GM21423 (cell line): ENCODE data around the gene TTC24.
"Not testable (repeated sequence)": the region's sequence is repeated elsewhere in the genome, so short reads cannot be mapped to it uniquely, and the experiment has no call there.

Source experiments
- ATAC-seq: cut with Tn5 transposase; IDR thresholded peaks from one replicate; pipeline ENCODE4 v1.9.1; 2021; ENCODE audit warnings: mild to moderate bottlenecking, moderate library complexity; ENCODE audit not compliant: unreplicated experiment

The TTC24 gene

DNA sequence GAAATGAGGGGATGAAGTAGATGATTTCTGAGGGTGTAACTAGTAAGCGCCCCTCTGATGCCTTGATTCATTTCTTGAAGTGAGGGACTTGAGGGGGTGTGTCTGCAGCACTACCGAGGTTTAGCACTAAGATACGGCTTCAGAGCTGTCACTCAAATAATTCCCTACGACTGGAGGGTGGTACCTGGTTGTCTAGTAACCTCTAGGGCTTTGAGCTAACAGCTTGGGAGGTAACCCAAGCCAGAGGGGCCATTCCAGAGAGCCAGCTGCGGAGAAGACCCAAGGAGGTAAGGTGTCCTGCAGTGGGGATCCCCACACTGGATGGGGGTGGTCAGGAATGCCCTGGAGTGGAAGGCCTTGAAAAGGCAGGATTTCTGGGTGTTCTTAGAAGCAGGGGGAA lies at the start of gene TTC24:
TTC24 (plus strand) TSS at position 252 of the 400 bp plus-strand sequence. CDS start 1,642 bp downstream, outside the sequence.
- no peak for ATAC-seq

DNA sequence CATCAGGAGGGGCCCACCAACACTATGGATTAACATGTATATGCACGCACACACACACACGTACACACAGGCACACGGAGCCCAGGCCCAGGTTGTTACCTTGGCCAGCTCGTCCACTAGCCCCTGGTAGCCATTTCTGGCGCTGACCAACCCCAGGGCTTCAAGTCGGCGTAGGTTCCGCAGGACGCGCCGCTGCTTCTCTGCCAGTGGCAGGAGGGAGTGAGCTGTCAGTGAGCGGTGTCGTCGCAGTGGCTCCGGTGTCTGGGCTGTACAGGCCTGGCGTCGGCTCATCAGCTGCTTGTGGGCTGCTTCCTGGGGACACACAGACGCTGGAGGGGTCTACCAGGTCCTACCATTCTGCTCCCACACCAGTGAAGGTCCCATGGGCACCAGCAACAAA lies 49.5 kb upstream of the TTC24 start:
- no peak for ATAC-seq

DNA sequence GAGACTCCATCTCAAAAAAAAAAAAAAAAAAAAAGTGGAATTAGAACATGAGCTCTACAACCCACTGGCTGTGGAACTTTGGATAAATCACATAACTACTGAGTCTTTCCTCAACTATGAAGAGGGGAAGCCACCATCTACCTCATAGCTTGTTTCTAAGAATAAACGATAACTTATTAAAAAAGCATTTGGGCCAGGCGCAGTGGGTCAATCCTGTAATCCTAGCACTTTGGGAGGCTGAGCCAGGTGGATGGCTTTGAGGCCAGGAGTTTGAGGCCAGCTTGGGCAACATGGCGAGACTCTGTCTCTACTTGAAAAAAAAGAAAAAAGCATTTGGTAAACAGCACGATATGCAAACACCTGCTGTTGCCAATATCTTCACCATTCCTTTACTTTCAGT lies 47.1 kb upstream of the TTC24 start:
- ATAC-seq: no peak

DNA sequence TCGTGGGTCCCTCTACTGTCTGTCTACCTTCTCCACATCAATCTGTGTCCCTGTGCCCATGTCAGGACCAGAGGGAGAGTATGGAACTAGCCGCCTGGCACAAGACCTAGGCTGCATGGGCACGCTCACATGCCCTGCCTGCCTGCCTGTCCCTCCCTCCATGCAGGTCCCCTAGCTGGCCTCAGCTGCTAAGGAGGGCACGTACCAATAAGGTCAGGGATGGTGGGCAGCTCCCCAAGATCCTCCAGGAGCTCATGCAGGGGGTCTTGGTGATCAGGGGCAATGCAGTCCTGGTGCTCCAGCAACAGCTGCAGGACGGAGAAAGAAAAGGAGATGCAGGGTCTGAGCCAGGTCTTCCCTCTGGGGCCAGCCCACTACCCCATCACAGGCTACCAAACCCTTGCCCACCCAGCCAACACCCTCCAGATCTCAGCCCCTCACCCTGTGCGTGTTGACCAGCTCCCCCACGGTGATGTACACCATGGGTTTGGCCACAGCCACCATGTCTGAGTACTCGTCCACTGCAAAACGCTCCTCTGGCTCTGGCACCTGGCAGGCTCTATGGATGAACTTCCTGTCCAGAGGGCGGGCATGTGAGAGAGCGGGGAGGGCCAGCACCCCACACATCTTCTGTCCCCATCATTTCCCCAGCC lies 45.8 kb upstream of the TTC24 start:
- ATAC-seq: no peak

DNA sequence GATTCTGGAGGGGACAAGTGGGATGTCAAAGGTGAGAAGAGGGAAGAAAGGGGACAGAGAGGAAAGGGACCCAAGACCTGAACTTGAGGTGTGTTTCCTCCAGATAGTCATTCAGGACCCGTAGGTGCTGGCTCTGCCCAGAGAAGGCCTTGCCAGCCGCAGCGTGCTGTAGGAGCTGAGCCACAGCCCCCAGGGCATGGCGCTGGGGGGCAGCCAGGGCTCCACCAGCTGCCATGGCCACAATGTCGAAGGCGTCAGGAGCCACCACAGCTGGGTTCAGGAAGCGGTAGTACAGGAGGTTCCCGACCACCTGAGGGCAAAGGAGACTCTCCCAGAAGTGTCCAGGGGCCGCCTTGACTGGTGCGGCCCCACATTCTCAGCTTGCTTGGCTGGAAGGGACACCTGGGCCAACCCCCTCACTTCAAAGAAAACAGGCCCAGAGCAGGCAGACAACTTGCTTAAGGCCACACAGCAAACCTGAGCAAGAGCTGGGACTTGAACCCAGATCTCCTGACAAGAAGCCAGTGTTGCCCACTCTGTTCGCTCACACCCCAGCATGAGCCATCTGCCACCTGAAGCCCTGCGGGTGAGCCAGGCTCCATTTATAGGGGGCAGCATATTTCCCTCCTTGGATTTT lies 45.0 kb upstream of the TTC24 start:
- no peak for ATAC-seq

DNA sequence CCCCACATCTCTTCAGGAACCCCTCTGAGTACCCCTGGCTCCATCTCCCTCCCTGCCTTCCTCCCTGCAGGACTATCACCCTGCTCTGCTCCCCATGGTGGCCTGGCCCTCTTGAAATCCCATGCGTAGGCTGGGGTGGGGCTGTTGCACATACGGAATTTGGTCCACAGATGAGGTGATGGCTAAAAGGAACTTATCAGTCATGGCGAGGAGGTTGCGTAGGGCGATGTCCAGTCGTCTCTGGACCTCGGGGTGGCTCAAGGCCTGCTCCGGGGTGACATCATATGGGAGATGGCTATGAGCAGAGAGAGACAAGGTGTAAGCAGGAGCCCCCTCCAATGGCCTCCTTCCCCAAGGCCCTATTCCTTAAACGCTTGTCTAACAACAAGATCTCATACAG lies 42.5 kb upstream of the TTC24 start:
- ATAC-seq: no peak

DNA sequence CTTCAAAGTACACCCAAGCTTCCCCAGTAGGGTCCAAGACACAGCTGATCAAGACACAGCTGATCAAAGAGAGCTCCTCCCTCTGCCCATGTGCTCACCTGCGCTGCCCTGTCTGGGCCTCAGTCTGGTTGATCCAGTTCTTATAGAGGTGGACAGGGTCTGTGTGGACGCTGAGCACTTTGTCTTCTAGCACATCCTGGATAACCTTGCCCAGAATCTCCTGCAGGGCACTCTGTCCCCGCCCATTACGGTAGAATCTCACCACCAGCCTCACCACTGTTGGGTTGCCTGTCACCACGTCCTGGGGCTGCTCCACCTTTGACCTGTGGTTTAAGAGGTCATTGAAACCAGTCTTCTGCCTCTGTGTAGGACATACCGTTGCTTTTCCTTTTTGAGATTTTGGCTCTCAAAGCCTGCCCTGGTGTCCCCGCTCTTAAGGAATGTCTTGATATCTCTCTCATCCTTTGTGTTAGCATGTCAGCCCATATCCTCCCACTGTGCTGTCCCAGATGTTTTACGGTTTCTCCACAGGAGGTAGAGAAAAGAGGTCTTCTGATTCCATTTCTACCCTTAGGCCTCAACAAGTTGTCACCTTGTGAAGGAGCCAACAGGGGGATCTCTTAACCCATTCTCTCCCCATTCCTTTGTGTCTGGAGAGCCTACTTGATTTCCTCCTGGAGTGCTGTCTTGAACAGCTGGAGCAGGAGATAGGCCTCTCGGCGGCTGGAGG lies 40.6 kb upstream of the TTC24 start:
- ATAC-seq: no peak

DNA sequence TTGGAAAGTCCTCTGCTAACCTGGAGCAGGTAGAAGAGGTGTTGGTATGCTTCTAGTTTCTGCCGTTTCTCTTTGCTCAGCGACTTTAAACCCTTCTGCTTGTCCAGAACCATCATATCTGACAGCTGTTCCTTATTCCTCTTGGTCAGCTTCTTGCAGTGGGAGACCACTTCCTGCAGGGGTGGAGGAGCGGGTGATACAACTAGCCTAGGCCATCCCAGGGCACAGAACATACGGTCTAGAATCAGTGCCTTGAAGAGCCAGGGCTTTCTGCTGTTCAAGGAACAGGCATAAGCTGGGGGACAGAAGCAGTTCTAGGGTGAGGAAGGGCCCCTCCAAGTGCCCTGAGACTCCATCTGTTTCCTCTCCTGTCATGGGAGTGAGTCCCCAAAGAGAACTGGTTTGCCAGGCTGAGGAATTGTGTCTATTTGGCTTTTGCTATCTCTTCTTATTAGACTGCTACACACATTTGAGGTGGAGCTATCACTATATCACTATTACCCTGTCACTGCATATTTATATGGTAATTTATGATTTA lies 39.6 kb upstream of the TTC24 start:
- no peak for ATAC-seq

DNA sequence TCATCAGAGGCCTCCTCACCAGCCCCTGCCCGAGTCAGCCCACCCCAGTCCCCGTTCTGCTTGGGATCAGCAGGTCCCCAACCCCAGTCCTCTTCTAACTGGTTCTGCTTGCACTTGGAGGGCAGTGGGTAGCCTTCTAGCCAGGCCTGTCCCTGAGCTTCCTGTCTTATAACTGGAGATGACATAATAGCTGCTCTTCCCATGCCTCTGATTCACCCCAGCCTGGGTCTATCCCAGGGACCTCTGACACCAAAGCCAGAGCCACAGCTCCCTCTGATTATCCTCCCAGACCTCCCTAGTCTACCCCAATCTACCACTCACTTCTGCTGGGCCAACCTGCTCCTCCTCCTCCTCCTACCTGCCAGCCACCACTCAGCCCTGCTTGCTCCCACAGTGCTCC lies 38.6 kb upstream of the TTC24 start:
- ATAC-seq: no peak

DNA sequence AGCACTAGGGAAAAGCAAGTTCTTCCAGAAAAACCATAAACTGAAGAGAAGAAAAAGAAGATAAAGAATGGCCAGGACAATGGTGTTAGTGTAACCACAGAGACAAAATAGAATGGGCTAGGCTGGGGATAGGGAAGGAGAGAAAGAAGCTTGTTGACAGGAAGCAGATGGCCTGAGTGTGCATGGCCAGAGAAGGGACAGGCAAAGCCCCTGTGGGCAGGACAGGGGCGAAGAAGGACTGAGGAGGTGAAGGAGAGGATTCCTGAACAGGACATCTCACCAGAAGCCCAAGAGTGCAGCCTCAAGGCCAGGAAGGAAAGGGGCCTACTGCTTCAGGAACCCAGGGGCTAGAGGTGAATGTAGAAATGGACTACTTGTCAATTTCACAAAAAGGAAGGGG lies 36.5 kb upstream of the TTC24 start:
- no peak for ATAC-seq

DNA sequence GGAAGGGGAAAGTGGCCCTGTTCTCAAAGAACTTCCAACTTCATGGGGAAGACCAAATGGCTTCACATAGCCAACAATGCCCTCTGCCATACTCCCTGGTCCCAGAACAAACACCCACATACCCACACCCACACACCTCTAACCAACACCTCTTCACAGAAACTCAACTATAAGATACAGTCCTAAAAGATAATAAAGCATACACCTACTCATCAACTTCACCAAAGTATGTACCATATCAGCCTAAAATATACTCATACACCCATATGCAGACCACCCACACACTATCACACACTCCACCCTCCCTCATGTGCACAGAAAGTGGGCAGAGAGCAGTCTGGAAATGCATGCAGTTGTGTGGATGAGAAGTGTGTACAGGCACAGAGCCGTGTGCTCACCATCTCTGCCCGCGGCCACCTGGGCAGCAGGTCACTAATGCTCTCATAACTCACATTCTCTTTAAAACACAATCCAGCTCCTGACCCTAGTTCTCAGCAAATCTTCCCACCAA lies 34.9 kb upstream of the TTC24 start:
- ATAC-seq: no peak

DNA sequence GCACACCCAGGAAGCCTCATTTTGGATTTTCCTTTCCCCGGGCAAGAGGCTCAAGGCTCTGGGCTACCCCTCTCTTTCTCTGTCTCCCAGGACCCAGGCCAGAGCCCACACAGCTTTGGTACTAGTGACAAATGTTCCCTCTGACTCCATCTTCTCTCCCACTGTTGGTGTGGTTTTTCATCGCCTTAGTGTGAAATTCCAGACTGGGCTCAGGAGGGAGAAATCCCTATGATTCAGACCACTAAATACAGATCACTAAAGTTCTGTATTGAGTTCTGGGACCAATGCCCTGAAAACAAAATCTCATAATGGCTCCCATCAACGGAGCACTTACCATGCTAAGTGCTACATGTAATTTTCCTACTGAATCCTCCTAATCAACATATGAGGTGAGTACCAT lies 33.3 kb upstream of the TTC24 start:
- ATAC-seq: no peak

DNA sequence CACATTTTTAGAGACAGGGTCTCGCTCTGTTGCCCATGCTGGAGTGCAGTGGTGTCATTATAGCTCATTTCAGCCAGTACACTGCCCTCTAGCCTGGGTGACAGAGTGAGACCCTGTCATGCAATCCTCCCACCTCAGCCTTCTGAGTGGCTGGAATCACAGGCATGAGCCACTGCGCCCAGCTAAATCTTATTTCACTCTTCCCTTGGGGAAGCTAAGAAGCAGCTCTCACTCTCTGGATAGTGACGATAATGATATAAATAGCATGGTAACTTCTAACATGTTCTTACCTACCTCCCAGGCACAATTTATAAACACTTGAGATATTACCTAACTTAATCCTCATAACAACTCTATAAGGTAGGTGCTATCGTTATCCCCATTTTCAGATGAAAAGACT lies 32.1 kb upstream of the TTC24 start:
- ATAC-seq: no peak

DNA sequence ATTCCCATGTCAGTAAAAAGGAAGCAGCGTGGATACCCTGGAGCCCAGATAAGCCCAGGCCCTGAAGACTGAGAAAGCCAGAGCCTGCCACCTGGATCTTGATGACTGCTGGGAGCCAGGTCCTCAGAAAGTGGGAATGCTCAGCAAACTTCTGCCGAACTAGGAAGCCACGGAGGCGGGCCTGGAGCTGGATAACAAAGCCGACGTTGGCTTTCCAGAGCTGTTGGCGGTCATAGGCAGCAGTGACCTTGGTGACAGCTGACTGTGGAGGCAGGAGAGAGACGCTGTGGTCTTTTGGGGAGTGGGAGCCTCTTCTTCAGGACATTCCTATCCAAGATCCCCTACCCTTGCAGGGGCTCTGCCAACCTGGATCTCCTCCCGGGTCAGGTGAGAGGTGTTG lies 31.5 kb upstream of the TTC24 start:
- no peak for ATAC-seq

DNA sequence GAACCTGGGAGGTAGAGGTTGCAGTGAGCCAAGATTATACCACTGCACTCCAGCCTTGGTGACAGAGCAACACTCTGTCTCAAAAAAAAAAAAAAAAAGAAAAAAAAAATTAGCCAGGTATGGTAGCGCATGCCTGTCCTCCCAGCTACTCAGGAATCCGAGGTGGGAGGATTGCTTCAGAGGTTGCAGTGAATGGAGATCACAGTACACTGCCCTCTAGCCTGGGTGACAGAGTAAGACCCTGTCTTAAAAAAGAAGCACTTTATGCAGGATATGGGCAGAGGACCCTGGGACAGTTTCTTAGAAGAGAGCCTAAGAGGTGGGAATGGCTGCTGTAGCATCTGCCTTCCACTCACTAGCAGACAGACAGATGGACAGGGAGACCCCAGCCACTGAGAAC lies 30.1 kb upstream of the TTC24 start:
- ATAC-seq: no peak

DNA sequence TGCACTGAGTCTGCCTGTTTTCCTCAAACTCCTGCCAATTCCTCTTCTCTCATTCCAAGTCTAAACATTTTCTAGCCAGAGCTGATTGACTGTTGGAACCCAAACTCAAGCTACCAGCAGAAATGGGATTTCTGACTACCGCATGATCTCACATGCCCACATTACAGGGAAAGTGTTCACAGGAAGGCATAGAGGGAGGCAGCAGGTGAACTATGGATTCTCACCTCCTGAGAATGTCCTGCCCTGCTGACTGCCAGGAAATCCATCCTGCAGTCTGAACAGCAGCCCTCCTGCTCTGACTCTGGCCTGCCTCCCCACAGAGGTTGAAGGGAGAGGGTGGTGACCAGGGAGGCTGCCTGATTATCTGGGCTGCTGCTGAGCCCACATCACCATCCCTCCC lies 29.7 kb upstream of the TTC24 start:
- no peak for ATAC-seq

DNA sequence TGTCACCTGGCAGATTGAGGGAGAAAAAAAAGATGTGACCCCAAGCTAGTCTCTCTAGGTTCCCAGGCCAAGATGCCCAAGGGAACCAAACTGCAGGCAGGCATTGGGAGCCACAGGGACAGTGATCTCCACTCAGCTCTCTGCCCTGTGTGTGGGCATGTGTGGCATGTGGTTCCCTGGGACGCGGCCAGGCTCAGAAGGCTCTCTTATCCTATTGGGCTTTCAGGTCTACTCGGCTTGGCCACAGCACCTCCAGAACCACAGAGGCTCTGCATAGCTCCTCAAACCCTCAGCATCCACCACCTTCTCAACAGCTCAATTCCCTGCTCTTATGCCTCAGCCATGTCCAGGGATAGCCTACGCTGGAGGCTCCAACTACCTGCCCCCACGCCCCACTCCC lies 29.2 kb upstream of the TTC24 start:
- ATAC-seq: no peak

DNA sequence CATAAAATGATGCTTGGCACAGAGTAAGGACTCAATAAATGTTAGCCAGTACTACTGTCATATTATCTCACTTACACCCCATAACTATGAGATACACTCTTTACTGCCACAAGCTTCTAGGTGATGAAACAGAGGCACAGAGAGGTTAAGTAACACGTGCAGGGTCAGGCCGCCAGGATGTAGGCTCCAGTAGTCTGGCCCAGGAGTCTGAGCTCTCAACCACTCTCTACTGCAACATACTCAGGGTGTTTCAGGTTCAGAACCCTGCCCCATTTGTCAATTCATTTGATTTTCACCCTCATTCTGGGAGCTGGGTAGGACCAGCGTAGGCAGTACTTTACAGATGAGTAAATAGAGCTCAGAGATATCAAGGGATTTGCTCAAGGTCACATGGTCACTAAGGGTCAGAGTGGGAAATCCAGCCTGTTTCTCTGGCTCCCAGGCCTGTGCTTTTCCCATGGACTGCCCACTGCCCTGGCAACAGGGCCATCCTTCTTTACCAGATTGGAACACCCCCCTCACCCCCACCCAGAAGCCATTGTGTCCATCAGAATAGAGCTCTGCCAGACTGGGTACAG lies 28.4 kb upstream of the TTC24 start:
- no peak for ATAC-seq

DNA sequence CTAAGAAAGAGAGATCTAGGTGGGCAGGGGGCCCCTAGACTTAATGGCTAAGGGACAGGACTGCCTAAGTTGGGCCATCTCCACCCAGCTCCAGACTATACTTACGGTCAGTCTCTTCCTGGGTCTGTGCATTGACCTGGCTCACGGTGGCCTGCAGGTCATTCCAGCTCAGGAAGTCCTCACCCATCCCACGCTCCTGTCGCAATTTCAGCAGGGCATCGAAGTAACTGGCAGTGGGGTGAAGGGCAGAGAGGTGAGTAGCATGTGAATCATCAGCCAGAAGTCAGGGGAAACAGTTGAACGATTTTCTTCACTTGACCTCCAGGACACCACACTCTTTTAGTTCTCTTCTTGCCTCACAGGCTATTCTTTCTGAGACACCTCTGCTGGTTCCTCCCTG lies 27.7 kb upstream of the TTC24 start:
- ATAC-seq: no peak

DNA sequence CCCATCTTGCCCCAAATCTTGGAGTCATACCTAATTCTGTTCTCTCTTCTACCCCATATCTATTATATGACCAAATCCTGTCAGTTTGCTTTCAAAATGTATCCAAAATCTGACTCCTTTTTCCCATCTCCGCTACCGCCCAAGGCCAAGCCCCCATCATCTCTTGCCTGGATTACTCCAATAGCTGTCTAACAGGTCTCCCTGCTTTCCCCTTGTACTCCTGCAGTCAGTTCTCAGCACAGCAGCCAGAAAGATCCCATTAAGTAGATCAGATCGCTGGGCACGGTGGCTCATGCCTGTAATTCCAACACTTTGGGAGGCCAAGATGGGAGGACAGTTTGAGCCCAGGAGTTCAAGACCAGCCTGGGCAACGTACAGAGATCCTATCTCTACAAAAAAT lies 27.0 kb upstream of the TTC24 start:
- ATAC-seq: no peak

DNA sequence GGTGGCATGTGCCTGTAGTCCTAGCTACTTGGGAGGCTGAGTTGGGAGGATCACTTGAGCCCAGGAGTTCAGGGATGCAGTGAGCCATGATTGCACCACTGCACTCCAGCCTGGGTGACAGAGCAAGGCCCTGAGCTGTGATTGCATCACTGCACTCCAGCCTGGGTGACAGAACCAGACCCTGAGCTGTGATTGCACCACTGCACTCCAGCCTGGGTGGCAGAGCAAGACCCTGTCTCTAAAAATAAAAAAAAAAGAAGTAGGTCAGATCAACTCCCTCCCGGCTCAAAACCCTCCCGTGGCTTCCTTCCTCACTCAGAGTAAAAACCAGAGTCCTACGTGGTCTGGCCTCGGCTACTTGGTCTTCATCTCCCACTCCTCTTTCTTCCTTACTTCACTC lies 26.6 kb upstream of the TTC24 start:
- not testable (repeated sequence) for ATAC-seq
